Adrenal gland (tissue), 12 donors: Measurements from ENCODE around the gene LHFPL2. TPM values are rescaled to one million over a fixed set of nuclear protein-coding genes. Genes with fewer than 3 reads are reported as not detected.

Experiments
- DNase-seq, 7 donors: peaks; one replicate each; pipeline ENCODE4 v3.0.0-alpha.2; 2019 to 2020
- H3K27ac ChIP-seq, 5 donors: fragments of 200-600 bp; sonication (generic) in 4 of 5; 1 replicate in 3 of 5; 2 replicates in 2 of 5; pipeline versions ENCODE4 v1.5.1 to v1.8.0; 2016 to 2020; ENCODE audit warnings: mild to moderate bottlenecking in 1 of 5
- H3K27me3 ChIP-seq: fragments of 200-600 bp; 2 replicates; pipeline ENCODE4 v1.8.0; 2021
- H3K36me3 ChIP-seq, 2 donors: fragments of 200-600 bp; replicated peaks in 1 of 2; 1 replicate in 1 of 2; 2 replicates in 1 of 2; pipeline versions ENCODE4 v1.5.1 to v1.8.0; 2018 to 2022
- H3K4me1 ChIP-seq, 2 donors: fragments of 200-600 bp; replicated peaks in 1 of 2; 1 replicate in 1 of 2; 2 replicates in 1 of 2; pipeline versions ENCODE4 v1.5.1 to v1.8.0; 2018 to 2021
- H3K4me3 ChIP-seq, 4 donors: fragments of 200-600 bp; sonication (generic) in 3 of 4; one replicate each; pipeline ENCODE4 v1.5.1; 2016 to 2018
- H3K9me3 ChIP-seq, 3 donors: fragments of 200-600 bp; sonication (generic) in 1 of 3; replicated peaks in 1 of 3; 1 replicate in 2 of 3; 2 replicates in 1 of 3; pipeline versions ENCODE4 v1.5.1 to v1.8.0; 2016 to 2021
- POLR2A ChIP-seq, 2 donors: fragments of 450-650 bp; IDR thresholded peaks; one replicate each; pipeline ENCODE4 v1.6.1; 2017; ENCODE audit warnings: antibody characterized with exemption in 2 of 2, mild to moderate bottlenecking in 2 of 2, moderate library complexity in 1 of 2
- whole genome bisulfite sequencing, 4 donors: extraction: QIAGEN DNeasy Blood & Tissue Kit in 2 of 4; methylation state at CpG; one replicate each; pipeline versions ENCODE4 v1.1.5 to v1.1.7; 2013 to 2017; 5-methylcytosine and 5-hydroxymethylcytosine counted together
- intact Hi-C, 2 donors: fragments of 100-400 bp; cut with DNase I; formaldehyde crosslinking; loops; one replicate each; pipeline versions ENCODE4 v1.14.1 to v1.15.0; 2022 to 2023
- polyA plus RNA-seq, 3 donors: library from polyadenylated mRNA; stranded (reverse); fragments of 200-250 nt in 2 of 3; fragments of 350-450 nt in 1 of 3; fragmentation: Illumina TruSeq in 1 of 3; extraction: RNeasy Lipid Tissue Mini Kit (QIAGEN cat#74804) in 1 of 3; gene quantifications; one replicate each; pipeline ENCODE4 v1.2.3, GENCODE V29; 2013 to 2014
- total RNA-seq, 9 donors: library from RNA; depleted of rRNA in 4 of 9; stranded (reverse); fragments of >200 nt in 4 of 9; fragments of 120-200 nt in 1 of 9; fragmentation: NEBNext Ultra II Directional in 1 of 9; extraction: Animal tissue kit (Norgen Biotek cat#: 25700) in 1 of 9; gene quantifications; one replicate each; pipeline versions ENCODE4 v1.1.0 to v1.2.4, GENCODE V29; 2013 to 2023
- TF ChIP-seq, protein P1 (sequence below), 6 experiments: fragments of 450-650 bp in 4 of 6; fragments of 200-600 bp in 2 of 6; sonication (generic) in 1 of 6; IDR thresholded peaks; 1 replicate in 5 of 6; 2 replicates in 1 of 6; pipeline versions ENCODE4 v1.5.1 to v1.8.0; 2016 to 2021; ENCODE audit warnings: antibody characterized with exemption in 6 of 6, mild to moderate bottlenecking in 2 of 6, moderate library complexity in 1 of 6
- donor health status: healthy with polysubstance abuse.
- donor health status: Bipolar disorder and iron deficiency.
- donor health status: DM: yes; HTN: yes; CAD: no.
- donor health status: DM: no; HTN: no; CAD: no.
- donor health status: DM: no; HTN: no; CAD: no.
- donor health status: DM: yes; HTN: yes; CAD: no.

LHFPL2 gene
- total and polyA plus RNA-seq, 12 donors, result 8.0 to 68.4 (median 44.9) TPM

DNA sequence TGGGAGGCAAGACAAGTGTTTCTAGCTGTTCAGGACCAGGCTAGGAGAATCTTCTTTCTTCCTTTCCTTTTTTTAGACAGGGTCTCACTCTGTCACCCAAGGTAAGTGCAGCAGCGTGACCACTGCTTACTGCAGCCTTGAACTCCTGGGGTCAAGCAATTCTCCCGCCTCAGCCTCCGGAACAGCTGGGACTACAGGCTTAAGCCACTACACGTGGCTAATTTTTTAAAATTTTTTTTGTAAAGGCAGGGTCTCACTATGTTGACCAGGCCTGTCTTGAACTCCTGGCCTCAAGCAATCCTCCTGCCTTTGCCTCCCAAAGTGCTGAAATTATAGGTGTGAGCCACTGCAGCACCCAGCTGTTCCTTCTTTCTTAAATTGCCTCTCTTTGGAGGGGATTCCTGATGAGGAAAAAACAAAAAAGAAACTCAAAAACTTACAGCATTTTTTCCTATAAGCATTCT, 53.1 kb downstream of the LHFPL2 start:
- Histone ChIP-seq H3K4me1 (peaks cover 28 to 54% of the 10 kb centered on the region in 2 donors), H3K27me3 (no peaks in the 10 kb centered on the region), H3K27ac (peak overlapping the region in 3 of 5 donors; percentile 78 to 83 (median 83)), H3K4me3 (no peak overlapping the region), H3K36me3 (no peaks in the 10 kb centered on the region), H3K9me3 (no peaks in the 10 kb centered on the region)
- no peak for TF ChIP-seq POLR2A (IDR thresholded peaks at IDR 0.05)
- TF ChIP-seq, protein P1, sequence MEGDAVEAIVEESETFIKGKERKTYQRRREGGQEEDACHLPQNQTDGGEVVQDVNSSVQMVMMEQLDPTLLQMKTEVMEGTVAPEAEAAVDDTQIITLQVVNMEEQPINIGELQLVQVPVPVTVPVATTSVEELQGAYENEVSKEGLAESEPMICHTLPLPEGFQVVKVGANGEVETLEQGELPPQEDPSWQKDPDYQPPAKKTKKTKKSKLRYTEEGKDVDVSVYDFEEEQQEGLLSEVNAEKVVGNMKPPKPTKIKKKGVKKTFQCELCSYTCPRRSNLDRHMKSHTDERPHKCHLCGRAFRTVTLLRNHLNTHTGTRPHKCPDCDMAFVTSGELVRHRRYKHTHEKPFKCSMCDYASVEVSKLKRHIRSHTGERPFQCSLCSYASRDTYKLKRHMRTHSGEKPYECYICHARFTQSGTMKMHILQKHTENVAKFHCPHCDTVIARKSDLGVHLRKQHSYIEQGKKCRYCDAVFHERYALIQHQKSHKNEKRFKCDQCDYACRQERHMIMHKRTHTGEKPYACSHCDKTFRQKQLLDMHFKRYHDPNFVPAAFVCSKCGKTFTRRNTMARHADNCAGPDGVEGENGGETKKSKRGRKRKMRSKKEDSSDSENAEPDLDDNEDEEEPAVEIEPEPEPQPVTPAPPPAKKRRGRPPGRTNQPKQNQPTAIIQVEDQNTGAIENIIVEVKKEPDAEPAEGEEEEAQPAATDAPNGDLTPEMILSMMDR (IDR thresholded peaks at IDR 0.05), result no peak
- DNase-seq, result peak in 1 of 7 donors; percentile 35
- WGBS, 4 donors, result 28 to 36% (median 34%) methylated on average over 4 of the region's 4 CpGs
- intact Hi-C loops, result no loop called here

DNA sequence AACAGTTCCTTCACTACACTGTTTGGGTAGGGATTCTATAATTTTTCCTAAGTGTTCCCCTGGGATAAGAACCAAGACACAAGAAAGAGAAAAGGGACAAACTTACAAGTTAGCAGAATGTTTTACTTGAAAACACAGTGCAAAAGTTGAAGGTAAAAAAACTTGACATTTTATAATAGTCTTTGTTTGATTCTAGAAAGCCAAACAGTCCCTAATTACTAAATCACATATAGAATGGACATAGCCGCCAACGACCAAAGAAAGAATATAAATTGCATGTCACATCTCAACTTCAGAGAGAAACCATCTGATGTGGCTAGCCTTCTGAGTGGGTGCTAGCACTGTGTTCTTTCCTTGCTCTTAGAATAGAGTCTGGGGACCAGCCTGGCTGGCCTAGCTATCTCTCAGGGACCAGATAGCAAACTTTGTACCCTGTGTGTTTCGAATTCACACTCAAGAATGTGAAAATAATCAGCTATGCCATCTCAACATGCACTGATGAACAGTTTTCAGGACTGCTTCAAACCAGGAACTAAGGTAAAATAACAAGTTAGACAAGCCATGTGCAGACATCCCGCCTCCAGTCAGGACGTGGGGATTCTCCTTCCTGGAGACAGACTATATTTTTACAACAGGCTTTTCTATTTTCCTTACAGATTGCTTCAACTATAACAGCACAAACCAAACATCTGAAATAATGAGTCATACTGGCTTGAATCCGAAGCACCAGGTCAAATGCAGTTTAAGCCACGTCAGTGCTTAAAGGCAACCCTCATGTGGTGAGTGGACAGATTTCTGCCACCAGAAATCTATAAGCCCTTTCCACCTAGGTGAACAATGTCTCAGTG, 53.7 kb downstream of the LHFPL2 start:
- Histone ChIP-seq H3K4me3 (no peak overlapping the region), H3K9me3 (no peaks in the 10 kb centered on the region), H3K36me3 (no peaks in the 10 kb centered on the region), H3K4me1 (peaks cover 34 to 56% of the 10 kb centered on the region in 2 donors), H3K27ac (peak overlapping the region; percentile 19 to 83 (median 78)), H3K27me3 (no peaks in the 10 kb centered on the region)
- DNase-seq, result peak; percentile 54 to 83 (median 75)
- intact Hi-C loops, result no loop called here
- TF ChIP-seq, protein P1 (IDR thresholded peaks at IDR 0.05), result peak in 2 of 6 experiments; percentile 14 to 19
- peak in 1 of 2 donors; percentile 14 for TF ChIP-seq POLR2A (IDR thresholded peaks at IDR 0.05)
- WGBS, 4 donors, result 29 to 38% (median 34%) methylated on average over 7 of the region's 7 CpGs

DNA sequence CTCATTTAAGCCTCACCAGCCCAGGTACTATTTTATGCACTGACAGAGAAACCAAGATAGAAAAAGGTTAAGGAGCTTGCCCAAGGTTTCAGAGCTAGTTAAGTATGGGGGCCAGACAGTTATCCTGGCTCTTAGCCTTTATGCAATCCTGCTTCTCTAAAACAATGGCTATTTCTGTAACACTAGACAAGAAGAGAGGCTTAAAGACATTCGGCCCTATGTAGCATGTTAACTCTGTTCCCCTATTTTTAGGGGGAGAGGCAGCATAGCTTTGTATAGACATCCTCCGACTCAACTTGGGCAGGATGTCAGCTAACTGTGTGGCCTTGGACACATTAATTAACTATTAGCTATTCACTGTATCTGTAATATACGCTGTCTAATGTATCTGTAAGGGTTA, 54.6 kb downstream of the LHFPL2 start:
- intact Hi-C loops, result no loop called here
- Histone ChIP-seq H3K27ac (peak overlapping the region; percentile 19 to 83 (median 78)), H3K4me1 (peaks cover 34 to 56% of the 10 kb centered on the region in 2 donors), H3K36me3 (no peaks in the 10 kb centered on the region), H3K4me3 (no peak overlapping the region), H3K27me3 (no peaks in the 10 kb centered on the region), H3K9me3 (no peaks in the 10 kb centered on the region)
- WGBS, 4 donors, result 30 to 38% (median 33%) methylated on average over 3 of the region's 3 CpGs
- DNase-seq, result no peak
- TF ChIP-seq, protein P1 (IDR thresholded peaks at IDR 0.05), result no peak
- no peak for TF ChIP-seq POLR2A (IDR thresholded peaks at IDR 0.05)

DNA sequence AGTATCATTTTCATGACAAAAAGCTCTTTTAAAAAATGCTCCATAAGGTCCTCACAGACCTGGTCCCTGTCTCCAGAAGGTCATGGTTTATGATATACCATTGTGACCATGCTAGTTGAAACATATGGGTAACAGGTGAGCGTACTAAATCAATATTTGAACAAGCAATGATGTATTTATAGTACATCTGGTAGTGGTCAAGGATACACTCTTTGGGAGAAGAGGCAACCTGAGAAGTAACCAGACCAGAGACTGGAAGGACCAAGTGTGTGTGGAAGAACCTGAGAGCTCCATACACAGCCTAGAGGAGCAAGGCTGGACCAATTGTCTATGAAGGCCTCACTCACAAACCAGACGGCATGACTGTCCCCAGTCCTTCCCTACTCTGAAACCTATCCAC, 55.1 kb downstream of the LHFPL2 start:
- no peaks in the 10 kb centered on the region for H3K36me3 ChIP-seq
- no peak overlapping the region for H3K4me3 ChIP-seq
- peaks cover 36 to 59% of the 10 kb centered on the region in 2 donors for H3K4me1 ChIP-seq
- no peaks in the 10 kb centered on the region for H3K9me3 ChIP-seq
- H3K27ac ChIP-seq, result peak overlapping the region in 4 of 5 donors; percentile 34 to 83 (median 80)
- H3K27me3 ChIP-seq, result no peaks in the 10 kb centered on the region
- intact Hi-C loops, result no loop called here
- TF ChIP-seq POLR2A (IDR thresholded peaks at IDR 0.05), result no peak
- TF ChIP-seq, protein P1 (IDR thresholded peaks at IDR 0.05), result no peak
- no peak for DNase-seq
- 71 to 83% (median 76%) methylated on average over 2 of the region's 2 CpGs for WGBS, 4 donors
